Thoracic aorta (tissue), 2 donors: ENCODE results near the gene MED17. TPM values are rescaled to one million over a fixed set of nuclear protein-coding genes. Genes with fewer than 3 reads are reported as not detected.
"Not testable (repeated sequence)": the region's sequence is repeated elsewhere in the genome, so short reads cannot be mapped to it uniquely, and the experiment has no call there.

Experiments
- ATAC-seq: fragments of 150-250 bp; one replicate; pipeline ENCODE4 v1.8.0; 2017; ENCODE audit warnings: low read depth; ENCODE audit not compliant: insufficient number of reproducible peaks, low FRiP score
- DNase-seq: peaks from one replicate; pipeline ENCODE4 v3.0.0-alpha.2; 2020; ENCODE audit warnings: low spot score
- H3K27ac ChIP-seq, 2 donors: fragments of 200-600 bp; sonication (generic); 1 replicate in 1 of 2; 2 replicates in 1 of 2; pipeline ENCODE4 v1.5.1; 2016; ENCODE audit warnings: mild to moderate bottlenecking in 2 of 2, moderate library complexity in 2 of 2
- H3K27me3 ChIP-seq: fragments of 200-600 bp; sonication (generic); replicated peaks from 2 replicates; pipeline ENCODE4 v1.6.0; 2016; ENCODE audit warnings: mild to moderate bottlenecking; ENCODE audit not compliant: insufficient read depth
- H3K36me3 ChIP-seq: fragments of 200-600 bp; sonication (generic); one replicate; pipeline ENCODE4 v1.5.1; 2016
- H3K4me1 ChIP-seq, 2 donors: fragments of 200-600 bp; sonication (generic); 1 replicate in 1 of 2; 2 replicates in 1 of 2; pipeline versions ENCODE4 v1.5.1 to v1.6.0; 2016; ENCODE audit warnings: low read depth in 2 of 2, mild to moderate bottlenecking in 1 of 2; ENCODE audit not compliant: control insufficient read depth in 1 of 2
- H3K4me3 ChIP-seq: fragments of 200-600 bp; sonication (generic); 2 replicates; pipeline ENCODE4 v1.5.1; 2016; ENCODE audit warnings: mild to moderate bottlenecking
- H3K9me3 ChIP-seq: fragments of 200-600 bp; sonication (generic); 2 replicates; pipeline ENCODE4 v1.5.1; 2016
- CTCF ChIP-seq: fragments of 200-600 bp; sonication (generic); IDR thresholded peaks from one replicate; pipeline ENCODE4 v1.5.1; 2019; ENCODE audit warnings: antibody characterized with exemption
- total RNA-seq, 2 donors: library from RNA; depleted of rRNA; stranded (reverse); fragments of >200 nt; gene quantifications; one replicate each; pipeline versions ENCODE4 v1.1.0 to v1.2.3, GENCODE V29; 2016

The MED17 gene
- total RNA-seq, 2 donors from 2014 or later = 12.3 to 32.7 TPM

- peaks cover 29 to 67% of the 10 kb centered on the region in 2 donors for H3K4me1 ChIP-seq
- H3K9me3 ChIP-seq = no peaks in the 10 kb centered on the region
- H3K36me3 ChIP-seq = no peaks in the 10 kb centered on the region
- no peak for DNase-seq
- ATAC-seq = peak; percentile 47
- no peaks in the 10 kb centered on the region for H3K27me3 ChIP-seq
- TF ChIP-seq CTCF = no peak
- H3K4me3 ChIP-seq = peak overlapping the region; percentile 82
- peak overlapping the region; percentile 81 to 96 for H3K27ac ChIP-seq
These were observed 42.2 kb upstream of the MED17 start for GRCh38 chr11:93741882-93742226.

GRCh38 chr11:93743291-93743690, 40.8 kb upstream of the MED17 start:
- ATAC-seq = no peak
- Histone ChIP-seq H3K36me3 (no peaks in the 10 kb centered on the region), H3K27me3 (no peaks in the 10 kb centered on the region), H3K27ac (no peak overlapping the region), H3K4me1 (peaks cover 25 to 59% of the 10 kb centered on the region in 2 donors), H3K4me3 (no peak overlapping the region), H3K9me3 (no peaks in the 10 kb centered on the region)
- TF ChIP-seq CTCF = no peak
- DNase-seq = no peak

GRCh38 chr11:93744669-93745004, 39.4 kb upstream of the MED17 start:
- no peak for ATAC-seq
- no peaks in the 10 kb centered on the region for H3K27me3 ChIP-seq
- peaks cover 12 to 46% of the 10 kb centered on the region in 2 donors for H3K4me1 ChIP-seq
- no peaks in the 10 kb centered on the region for H3K36me3 ChIP-seq
- H3K4me3 ChIP-seq = peak overlapping the region; percentile 62
- TF ChIP-seq CTCF = no peak
- H3K27ac ChIP-seq = peak overlapping the region; percentile 73 to 82
- DNase-seq = no peak
- no peaks in the 10 kb centered on the region for H3K9me3 ChIP-seq

- H3K9me3 ChIP-seq, H3K36me3 ChIP-seq, DNase-seq, H3K27me3 ChIP-seq, ATAC-seq: not testable (repeated sequence)
- Histone ChIP-seq H3K27ac (peak overlapping the region; percentile 73 to 82), H3K4me1 (peaks cover 8 to 40% of the 10 kb centered on the region in 2 donors), H3K4me3 (peak overlapping the region; percentile 62)
These were observed 38.9 kb upstream of the MED17 start for GRCh38 chr11:93745005-93745755.

- no peak for ATAC-seq
- no peaks in the 10 kb centered on the region for H3K9me3 ChIP-seq
- no peaks in the 10 kb centered on the region for H3K27me3 ChIP-seq
- H3K4me1 ChIP-seq = peaks cover 8 to 39% of the 10 kb centered on the region in 2 donors
- no peak for DNase-seq
- no peaks in the 10 kb centered on the region for H3K36me3 ChIP-seq
- H3K27ac ChIP-seq = peak overlapping the region; percentile 73 to 82
- no peak for TF ChIP-seq CTCF
- H3K4me3 ChIP-seq = no peak overlapping the region
These were observed 38.0 kb upstream of the MED17 start for GRCh38 chr11:93746101-93746500.

GRCh38 chr11:93747122-93747521, 37.0 kb upstream of the MED17 start:
- no peak for DNase-seq
- H3K36me3 ChIP-seq = no peaks in the 10 kb centered on the region
- H3K27ac ChIP-seq = no peak overlapping the region
- no peaks in the 10 kb centered on the region for H3K27me3 ChIP-seq
- no peak for TF ChIP-seq CTCF
- peaks cover 8 to 38% of the 10 kb centered on the region in 2 donors for H3K4me1 ChIP-seq
- ATAC-seq = no peak
- no peak overlapping the region for H3K4me3 ChIP-seq
- no peaks in the 10 kb centered on the region for H3K9me3 ChIP-seq
